ENCODE measurements around the gene LIPC.

Gene LIPC

GRCh38 chr15:58442122-58442521 is 10.3 kb downstream of the LIPC start:
- DNase-seq (ENCODE audit: low read depth in 1 of 2, low spot score in 1 of 2) = no peak
- in situ Hi-C loops (cut with HindIII; ENCODE audit: low pct_unique_long_range_greater_than_20kb, low sequenced_read_pairs) = no loop called here
- TF ChIP-seq JUND (IDR thresholded peaks at IDR 0.05; ENCODE audit: low read depth) = no peak

GRCh38 chr15:58443308-58443707 is 11.5 kb downstream of the LIPC start:
- no peak for TF ChIP-seq JUND (IDR thresholded peaks at IDR 0.05; ENCODE audit: low read depth)

GRCh38 chr15:58444056-58444455 is 12.3 kb downstream of the LIPC start:
- DNase-seq (ENCODE audit: low read depth in 1 of 2, low spot score in 1 of 2) = no peak
- in situ Hi-C loops (cut with HindIII; ENCODE audit: low pct_unique_long_range_greater_than_20kb, low sequenced_read_pairs) = no loop called here

More at GRCh38 chr15:58443308-58443707, 11.5 kb downstream of the LIPC start:
- no peak for DNase-seq (ENCODE audit: low read depth in 1 of 2, low spot score in 1 of 2)
- in situ Hi-C loops (cut with HindIII; ENCODE audit: low pct_unique_long_range_greater_than_20kb, low sequenced_read_pairs) = no loop called here

GRCh38 chr15:58444658-58445332 is 13.0 kb downstream of the LIPC start:
- no peak for TF ChIP-seq JUND (IDR thresholded peaks at IDR 0.05; ENCODE audit: low read depth)
- in situ Hi-C loops (cut with HindIII; ENCODE audit: low pct_unique_long_range_greater_than_20kb, low sequenced_read_pairs) = no loop called here
- DNase-seq (ENCODE audit: low read depth in 1 of 2, low spot score in 1 of 2) = no peak

More at GRCh38 chr15:58444056-58444455, 12.3 kb downstream of the LIPC start:
- TF ChIP-seq JUND (IDR thresholded peaks at IDR 0.05; ENCODE audit: low read depth) = no peak

- no peak for TF ChIP-seq JUND (IDR thresholded peaks at IDR 0.05; ENCODE audit: low read depth)
- DNase-seq (ENCODE audit: low read depth in 1 of 2, low spot score in 1 of 2) = no peak
- in situ Hi-C loops (cut with HindIII; ENCODE audit: low pct_unique_long_range_greater_than_20kb, low sequenced_read_pairs) = no loop called here
Measured at GRCh38 chr15:58445865-58446264, 14.1 kb downstream of the LIPC start.

GRCh38 chr15:58446521-58446920 is 14.7 kb downstream of the LIPC start:
- no peak for TF ChIP-seq JUND (IDR thresholded peaks at IDR 0.05; ENCODE audit: low read depth)
- in situ Hi-C loops (cut with HindIII; ENCODE audit: low pct_unique_long_range_greater_than_20kb, low sequenced_read_pairs) = no loop called here
- DNase-seq (ENCODE audit: low read depth in 1 of 2, low spot score in 1 of 2) = no peak

- no peak for DNase-seq (ENCODE audit: low read depth in 1 of 2, low spot score in 1 of 2)
- in situ Hi-C loops (cut with HindIII; ENCODE audit: low pct_unique_long_range_greater_than_20kb, low sequenced_read_pairs) = no loop called here
- no peak for TF ChIP-seq JUND (IDR thresholded peaks at IDR 0.05; ENCODE audit: low read depth)
Measured at GRCh38 chr15:58447271-58448010, 15.7 kb downstream of the LIPC start.

- no peak for DNase-seq (ENCODE audit: low read depth in 1 of 2, low spot score in 1 of 2)
Measured at GRCh38 chr15:58448331-58448730, 16.5 kb downstream of the LIPC start.

GRCh38 chr15:58448906-58449305 is 17.1 kb downstream of the LIPC start:
- no peak for TF ChIP-seq JUND (IDR thresholded peaks at IDR 0.05; ENCODE audit: low read depth)
- in situ Hi-C loops (cut with HindIII; ENCODE audit: low pct_unique_long_range_greater_than_20kb, low sequenced_read_pairs) = no loop called here
- DNase-seq (ENCODE audit: low read depth in 1 of 2, low spot score in 1 of 2) = no peak

More at GRCh38 chr15:58448331-58448730, 16.5 kb downstream of the LIPC start:
- in situ Hi-C loops (cut with HindIII; ENCODE audit: low pct_unique_long_range_greater_than_20kb, low sequenced_read_pairs) = no loop called here
- no peak for TF ChIP-seq JUND (IDR thresholded peaks at IDR 0.05; ENCODE audit: low read depth)

GRCh38 chr15:58451826-58452225 is 20.0 kb downstream of the LIPC start:
- in situ Hi-C loops (cut with HindIII; ENCODE audit: low pct_unique_long_range_greater_than_20kb, low sequenced_read_pairs) = no loop called here
- no peak for TF ChIP-seq JUND (IDR thresholded peaks at IDR 0.05; ENCODE audit: low read depth)
- DNase-seq (ENCODE audit: low read depth in 1 of 2, low spot score in 1 of 2) = no peak

GRCh38 chr15:58452775-58453174 is 21.0 kb downstream of the LIPC start:
- no peak for TF ChIP-seq JUND (IDR thresholded peaks at IDR 0.05; ENCODE audit: low read depth)
- in situ Hi-C loops (cut with HindIII; ENCODE audit: low pct_unique_long_range_greater_than_20kb, low sequenced_read_pairs) = no loop called here
- DNase-seq (ENCODE audit: low read depth in 1 of 2, low spot score in 1 of 2) = no peak

GRCh38 chr15:58453931-58454793 is 22.4 kb downstream of the LIPC start:
- no peak for DNase-seq (ENCODE audit: low read depth in 1 of 2, low spot score in 1 of 2)
- no peak for TF ChIP-seq JUND (IDR thresholded peaks at IDR 0.05; ENCODE audit: low read depth)
- in situ Hi-C loops (cut with HindIII; ENCODE audit: low pct_unique_long_range_greater_than_20kb, low sequenced_read_pairs) = no loop called here

Data from T47D (cell line).